NCI-H748 (cell line): Measurements from ENCODE around the gene IL1RAPL1.

Source experiments
- DNase-seq: peaks from one replicate; lab custom pipeline; 2025; ENCODE audit not compliant: unreplicated experiment; lab: John Stamatoyannopoulos, UW

Gene IL1RAPL1

DNA sequence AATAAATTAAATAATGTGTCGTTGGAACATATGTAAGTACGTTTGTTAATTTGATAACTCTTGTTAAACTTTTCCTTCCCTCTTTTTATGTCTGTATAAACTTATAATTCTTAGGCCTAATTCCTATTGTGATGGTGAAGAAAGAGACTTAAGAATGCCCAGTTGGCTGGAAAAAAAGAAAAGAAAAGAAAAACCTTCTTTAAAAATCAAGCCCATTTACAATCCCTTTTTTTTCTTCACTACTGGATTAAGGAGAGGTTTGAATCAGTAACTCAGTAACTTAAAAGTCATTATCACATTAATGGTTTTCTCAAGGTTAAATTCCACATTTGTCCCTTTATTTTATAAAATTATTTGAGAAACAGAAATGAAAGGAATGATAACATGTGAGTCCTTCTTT, 1374.8 kb downstream of the IL1RAPL1 start:
- no peak for DNase-seq

DNA sequence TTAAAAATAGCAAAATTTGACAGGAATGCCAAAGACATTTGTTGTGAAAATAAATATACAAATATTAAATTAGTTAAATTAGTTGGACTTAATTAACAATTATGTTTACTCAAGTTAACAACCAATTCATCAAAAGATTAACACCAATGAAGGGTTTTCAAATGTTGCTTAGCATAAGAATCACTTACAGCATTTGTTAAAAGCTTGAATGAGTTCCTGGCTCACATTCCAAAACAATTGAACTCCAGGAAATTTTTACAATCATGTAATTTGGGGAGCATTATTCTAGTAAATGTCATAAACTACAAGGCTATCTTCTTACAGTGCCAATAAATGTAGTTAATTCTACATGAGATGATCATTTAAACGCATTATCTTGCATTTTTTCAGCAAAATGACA, 1378.4 kb downstream of the IL1RAPL1 start:
- no peak for DNase-seq

DNA sequence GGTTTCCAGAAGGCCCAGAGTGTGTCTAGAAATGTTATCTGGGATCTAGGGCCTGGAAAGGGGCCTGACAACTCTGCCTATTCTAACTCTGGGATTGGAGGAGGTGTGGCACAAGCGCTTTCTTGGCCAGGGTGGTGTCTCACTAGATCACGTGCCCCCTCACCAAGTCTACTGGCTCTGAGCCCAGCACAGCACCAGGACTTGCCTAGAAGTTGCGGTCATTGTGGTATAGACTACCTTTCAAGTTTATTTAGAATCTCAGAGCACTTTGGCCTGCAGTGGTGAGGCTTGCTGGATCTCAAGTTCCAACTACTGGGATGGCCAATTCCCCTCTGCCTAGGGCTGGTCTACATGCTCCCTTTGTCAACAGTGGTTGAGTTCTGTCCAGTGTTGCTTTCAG, 1404.8 kb downstream of the IL1RAPL1 start:
- DNase-seq, result no peak

DNA sequence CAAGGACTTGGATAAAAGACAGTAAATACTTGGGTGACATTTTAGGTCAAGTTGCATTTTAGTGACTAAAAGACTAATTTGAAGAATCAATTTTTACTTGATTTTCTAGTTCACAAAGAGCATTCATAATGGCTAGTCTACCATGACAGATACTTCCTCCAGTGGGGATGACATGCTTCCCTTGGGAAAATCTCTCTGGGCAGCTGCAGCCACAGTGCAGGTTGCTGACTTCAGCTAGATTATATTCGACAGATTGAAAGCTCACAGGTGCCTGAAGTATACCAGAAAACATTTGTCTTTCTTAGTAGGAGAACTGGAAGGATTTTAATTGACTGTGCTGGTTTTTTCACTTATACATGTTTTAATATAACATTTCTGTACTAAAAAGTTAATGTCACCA, 1418.6 kb downstream of the IL1RAPL1 start:
- DNase-seq, result no peak
